Panc1 (cell line): Measurements from ENCODE around the gene MYCBP2. TPM values are rescaled to one million over a fixed set of nuclear protein-coding genes. Genes with fewer than 3 reads are reported as not detected.

Experiments used
- ATAC-seq: fragments of 200-7000 bp; cut with Tn5 transposase; 2 replicates; pipeline ENCODE4 v1.9.1; 2020; ENCODE audit warnings: mild to moderate bottlenecking, moderate library complexity
- BruUV-seq: library from RNA; stranded (reverse); fragments of 400-500 nt; replicated peaks from 2 replicates; lab custom pipeline; 2021; lab: Mats Ljungman, UMichigan
- CTCF ChIA-PET: fragments of 300-600 bp; sonication (Branson Sonifier 250); formaldehyde crosslinking; loops from one replicate; lab custom pipeline; 2022; ENCODE audit warnings: antibody characterized with exemption; lab: Charles Lee
- POLR2A ChIA-PET: fragments of 300-600 bp; sonication (Branson Sonifier 250); formaldehyde crosslinking; loops from one replicate; lab custom pipeline; 2022; ENCODE audit warnings: antibody characterized with exemption; lab: Charles Lee
- DNase-seq: peaks from one replicate; pipeline ENCODE4 v3.0.0-alpha.2; 2010; ENCODE audit warnings: low read depth, low spot score
- H3K27ac ChIP-seq: 2 replicates; pipeline ENCODE4 v1.5.1; 2011; ENCODE audit warnings: mild to moderate bottlenecking, low read length, inconsistent platforms
- H3K27me3 ChIP-seq: fragments of 200-500 bp; sonication (Bioruptor generic); 2 replicates; pipeline ENCODE4 v1.6.0; 2014; ENCODE audit warnings: low read length, inconsistent platforms; ENCODE audit not compliant: control insufficient read depth, insufficient read depth
- H3K36me3 ChIP-seq: fragments of 200-500 bp; sonication (Bioruptor generic); 2 replicates; pipeline ENCODE4 v1.5.1; 2014; ENCODE audit warnings: inconsistent platforms, mild to moderate bottlenecking, low read length, moderate library complexity; ENCODE audit not compliant: control insufficient read depth, insufficient read depth
- H3K4me1 ChIP-seq: 2 replicates; pipeline ENCODE4 v1.5.1; 2011; ENCODE audit warnings: inconsistent platforms, mild to moderate bottlenecking, low read length, moderate library complexity; ENCODE audit not compliant: control insufficient read depth, insufficient read depth
- H3K4me3 ChIP-seq, 2 experiments: 2 replicates each; pipeline ENCODE4 v1.5.1; 2011 to 2012; ENCODE audit warnings: low read depth in 2 of 2, low read length in 2 of 2, mild to moderate bottlenecking in 2 of 2, inconsistent platforms in 1 of 2, moderate library complexity in 1 of 2
- H3K9me3 ChIP-seq: fragments of 200-500 bp; sonication (Bioruptor generic); 2 replicates; pipeline ENCODE4 v1.5.1; 2014; ENCODE audit warnings: low read depth, mild to moderate bottlenecking, inconsistent platforms, low read length, moderate library complexity; ENCODE audit not compliant: control insufficient read depth, insufficient read depth
- CTCF ChIP-seq: fragments of 450-650 bp; IDR thresholded peaks from 2 replicates; pipeline ENCODE4 v1.5.1; 2017; ENCODE audit warnings: mild to moderate bottlenecking
- POLR2AphosphoS5 ChIP-seq: IDR thresholded peaks from 2 replicates; pipeline ENCODE4 v1.6.1; 2012; ENCODE audit warnings: mild to moderate bottlenecking, low read depth, low read length, moderate library complexity
- REST ChIP-seq, 2 experiments: IDR thresholded peaks; 2 replicates each; pipeline ENCODE4 v1.6.1; 2011 to 2012; ENCODE audit warnings: low read depth in 2 of 2, control low read depth in 1 of 2, low read length in 1 of 2, mild to moderate bottlenecking in 1 of 2, moderate library complexity in 1 of 2; ENCODE audit not compliant: insufficient read depth in 1 of 2
- SIN3A ChIP-seq: IDR thresholded peaks from 2 replicates; pipeline ENCODE4 v1.6.1; 2012; ENCODE audit warnings: low read depth, mild to moderate bottlenecking, low read length, moderate library complexity, borderline replicate concordance; ENCODE audit not compliant: insufficient read depth
- TCF7L2 ChIP-seq: IDR thresholded peaks from 2 replicates; pipeline ENCODE4 v1.6.1; 2011; ENCODE audit warnings: mild to moderate bottlenecking, low read depth, low read length, inconsistent platforms
- in situ Hi-C: cut with HindIII; loops from 2 replicates; pipeline ENCODE4 v1.10.0; 2016; ENCODE audit warnings: low sequenced_read_pairs, low pct_unique_long_range_greater_than_20kb
- intact Hi-C: fragments of 100-400 bp; cut with micrococcal nuclease; formaldehyde crosslinking; loops from one replicate; pipeline ENCODE4 v1.10.0; 2022; ENCODE audit not compliant: unreplicated experiment
- total RNA-seq: library from RNA; stranded (reverse); gene quantifications from one replicate; pipeline ENCODE4 v1.2.1, GENCODE V29; 2021; ENCODE audit not compliant: unreplicated experiment

The MYCBP2 gene
- total RNA-seq, 1 experiment from 2014 or later = 41.4 TPM

- Histone ChIP-seq H3K27ac (no peak overlapping the region), H3K4me3 (no peak overlapping the region), H3K9me3 (no peaks in the 10 kb centered on the region), H3K27me3 (no peaks in the 10 kb centered on the region), H3K4me1 (no peaks in the 10 kb centered on the region), H3K36me3 (no peaks in the 10 kb centered on the region)
- ATAC-seq (no peak), DNase-seq (no peak)
- in situ Hi-C loops = no loop called here
- TF ChIP-seq TCF7L2 = no peak
- no peak for TF ChIP-seq REST (IDR thresholded peaks at IDR 0.05; ENCODE audit: insufficient read depth in 1 of 2, low read depth in 2 of 2, low read length in 1 of 2)
- no peak for TF ChIP-seq SIN3A
- TF ChIP-seq CTCF = no peak
- TF ChIP-seq POLR2AphosphoS5 = no peak
- CTCF ChIA-PET = no interaction called here
- POLR2A ChIA-PET = no interaction called here
- intact Hi-C loops = no loop called here
- BruUV-seq = no TSS peak
These were observed 35.1 kb downstream of the MYCBP2 start for GRCh38 chr13:77291774-77292173.

- in situ Hi-C loops = no loop called here
- BruUV-seq = no TSS peak
These were observed 36.6 kb downstream of the MYCBP2 start for GRCh38 chr13:77290342-77290741.

More at GRCh38 chr13:77290342-77290741, 36.6 kb downstream of the MYCBP2 start:
- H3K9me3 ChIP-seq = no peaks in the 10 kb centered on the region
- no peak overlapping the region for H3K27ac ChIP-seq
- no peak overlapping the region for H3K4me3 ChIP-seq
- H3K4me1 ChIP-seq = no peaks in the 10 kb centered on the region
- no peaks in the 10 kb centered on the region for H3K27me3 ChIP-seq
- CTCF ChIA-PET = no interaction called here
- no peaks in the 10 kb centered on the region for H3K36me3 ChIP-seq
- POLR2A ChIA-PET = no interaction called here
- ATAC-seq (no peak), DNase-seq (no peak)
- intact Hi-C loops = no loop called here
- no peak for TF ChIP-seq REST (IDR thresholded peaks at IDR 0.05; ENCODE audit: insufficient read depth in 1 of 2, low read depth in 2 of 2, low read length in 1 of 2)
- TF ChIP-seq POLR2AphosphoS5 = no peak
- TF ChIP-seq SIN3A = no peak
- no peak for TF ChIP-seq TCF7L2
- no peak for TF ChIP-seq CTCF
